WTC11 (cell line): Measurements from ENCODE around the gene SLC6A5. TPM values are rescaled to one million over a fixed set of nuclear protein-coding genes. Genes with fewer than 3 reads are reported as not detected.

Source experiments
- ATAC-seq: fragments of 200-7000 bp; cut with Tn5 transposase; 2 replicates; pipeline ENCODE4 v1.10.0; 2021; ENCODE audit warnings: mild to moderate bottlenecking, moderate library complexity
- CTCF ChIA-PET: fragments of 300-600 bp; sonication (Branson Sonifier 250); formaldehyde crosslinking; loops from one replicate; lab custom pipeline; 2021; ENCODE audit warnings: antibody characterized with exemption; lab: Charles Lee
- POLR2A ChIA-PET: fragments of 350-600 bp; sonication (Branson Sonifier 250); formaldehyde crosslinking; loops from one replicate; lab custom pipeline; 2021; ENCODE audit warnings: antibody characterized with exemption; lab: Charles Lee
- DNase-seq: peaks from one replicate; pipeline ENCODE4 v3.0.0; 2021; ENCODE audit warnings: low spot score
- H3K27ac Mint-ChIP-seq: 2 replicates; pipeline ENCODE4 v1.8.0; 2021; ENCODE audit warnings: mixed read lengths
- H3K27me3 Mint-ChIP-seq: 2 replicates; pipeline ENCODE4 v1.8.0; 2021; ENCODE audit warnings: low read depth, mild to moderate bottlenecking, moderate library complexity, mixed read lengths
- H3K36me3 Mint-ChIP-seq: 2 replicates; pipeline ENCODE4 v1.8.0; 2021; ENCODE audit warnings: mixed read lengths
- H3K4me1 Mint-ChIP-seq: 2 replicates; pipeline ENCODE4 v1.8.0; 2022; ENCODE audit warnings: mixed read lengths
- H3K4me3 Mint-ChIP-seq: 2 replicates; pipeline ENCODE4 v1.8.0; 2021; ENCODE audit warnings: mild to moderate bottlenecking, moderate library complexity, mixed read lengths
- H3K9me3 Mint-ChIP-seq: 2 replicates; pipeline ENCODE4 v1.8.0; 2021; ENCODE audit warnings: mixed read lengths
- CBFB ChIP-seq: sonication (generic); formaldehyde crosslinking; IDR thresholded peaks from 2 replicates; pipeline ENCODE4 v1.8.1; 2022; ENCODE audit warnings: mild to moderate bottlenecking, low read depth, missing genetic modification reagents
- FOXP1 ChIP-seq: sonication (generic); formaldehyde crosslinking; IDR thresholded peaks from 2 replicates; pipeline ENCODE4 v1.8.0; 2022; ENCODE audit warnings: missing genetic modification reagents, mild to moderate bottlenecking, moderate library complexity, borderline replicate concordance
- KAT7 ChIP-seq: sonication (generic); formaldehyde crosslinking; IDR thresholded peaks from 2 replicates; pipeline ENCODE4 v1.8.1; 2023; ENCODE audit warnings: missing genetic modification reagents, mild to moderate bottlenecking, borderline replicate concordance
- MYBL2 ChIP-seq: sonication (generic); formaldehyde crosslinking; IDR thresholded peaks from 2 replicates; pipeline ENCODE4 v1.8.1; 2023; ENCODE audit warnings: mild to moderate bottlenecking, moderate library complexity, missing genetic modification reagents
- NFATC4 ChIP-seq: fragments of 250-450 bp; sonication (Bioruptor Pico); IDR thresholded peaks from 2 replicates; pipeline ENCODE4 v1.9.0; 2021; ENCODE audit warnings: mild to moderate bottlenecking
- RELA ChIP-seq: sonication (generic); formaldehyde crosslinking; IDR thresholded peaks from 2 replicates; pipeline ENCODE4 v1.8.1; 2022; ENCODE audit warnings: missing genetic modification reagents, mild to moderate bottlenecking, borderline replicate concordance
- SMAD3 ChIP-seq: sonication (generic); formaldehyde crosslinking; IDR thresholded peaks from 2 replicates; pipeline ENCODE4 v1.8.0; 2022; ENCODE audit warnings: missing genetic modification reagents, mild to moderate bottlenecking, borderline replicate concordance
- SP1 ChIP-seq: sonication (generic); formaldehyde crosslinking; conservative IDR thresholded peaks from 2 replicates; pipeline ENCODE4 v1.8.1; 2022; ENCODE audit warnings: missing genetic modification reagents
- TEAD4 ChIP-seq: sonication (generic); formaldehyde crosslinking; IDR thresholded peaks from 2 replicates; pipeline ENCODE4 v1.8.0; 2022; ENCODE audit warnings: mild to moderate bottlenecking, missing genetic modification reagents
- ZNF219 ChIP-seq: sonication (generic); formaldehyde crosslinking; IDR thresholded peaks from 2 replicates; pipeline ENCODE4 v1.8.0; 2023; ENCODE audit warnings: missing genetic modification reagents, mild to moderate bottlenecking, borderline replicate concordance
- ZNF423 ChIP-seq: fragments of 250-450 bp; sonication (Bioruptor Pico); IDR thresholded peaks from 2 replicates; pipeline ENCODE4 v2.1.2; 2022; ENCODE audit warnings: mild to moderate bottlenecking, moderate library complexity
- total RNA-seq: library from RNA; stranded (reverse); gene quantifications from 3 replicates; pipeline ENCODE4 v1.2.3, GENCODE V29; 2021
- TF ChIP-seq, protein P1 (sequence below): sonication (generic); formaldehyde crosslinking; IDR thresholded peaks from 2 replicates; pipeline ENCODE4 v1.8.0; 2022; ENCODE audit warnings: mild to moderate bottlenecking, missing genetic modification reagents
- TF ChIP-seq, protein P2 (sequence below): sonication (generic); formaldehyde crosslinking; IDR thresholded peaks from 2 replicates; pipeline ENCODE4 v1.8.1; 2022; ENCODE audit warnings: mild to moderate bottlenecking, missing genetic modification reagents, moderate library complexity, borderline replicate concordance
- TF ChIP-seq, protein P3 (sequence below): sonication (generic); formaldehyde crosslinking; IDR thresholded peaks from 2 replicates; pipeline ENCODE4 v1.8.1; 2023; ENCODE audit warnings: mild to moderate bottlenecking, missing genetic modification reagents, moderate library complexity
- TF ChIP-seq, protein P4 (sequence below): sonication (generic); formaldehyde crosslinking; IDR thresholded peaks from 2 replicates; pipeline ENCODE4 v1.8.1; 2023; ENCODE audit warnings: mild to moderate bottlenecking, missing genetic modification reagents
- TF ChIP-seq, protein P5 (sequence below): fragments of 250-450 bp; sonication (Bioruptor Pico); IDR thresholded peaks from 2 replicates; pipeline ENCODE4 v1.9.0; 2021; ENCODE audit warnings: mild to moderate bottlenecking
- TF ChIP-seq, protein P6 (sequence below): sonication (generic); formaldehyde crosslinking; IDR thresholded peaks from 2 replicates; pipeline ENCODE4 v1.8.0; 2023; ENCODE audit warnings: missing genetic modification reagents

Gene SLC6A5
- total RNA-seq, 1 experiment from 2014 or later, result not detected

DNA sequence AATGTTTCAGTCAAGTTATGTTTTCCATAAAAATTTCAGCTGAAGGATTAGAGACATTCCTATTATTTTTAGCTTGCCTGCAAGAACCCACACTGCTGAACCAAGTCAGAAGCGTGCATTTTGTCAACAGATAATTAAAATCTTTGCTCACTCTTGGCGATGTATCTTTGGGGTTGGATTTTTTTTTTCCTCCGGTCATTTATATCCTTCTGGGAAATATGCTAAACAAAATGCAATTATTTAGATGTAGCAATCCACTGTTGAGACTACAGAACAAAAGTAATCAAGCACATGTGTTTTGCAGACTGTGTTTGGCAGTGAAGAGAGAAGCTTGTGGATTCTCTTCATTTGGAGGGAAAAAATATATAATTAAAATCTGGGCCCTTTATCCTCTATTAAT lies 54.6 kb downstream of the SLC6A5 start (continued):
- TF ChIP-seq RELA (CRISPR knock-in tag) (no peak), SP1 (CRISPR knock-in tag) (no peak)
- TF ChIP-seq, all 79 proteins: peak for 0

DNA sequence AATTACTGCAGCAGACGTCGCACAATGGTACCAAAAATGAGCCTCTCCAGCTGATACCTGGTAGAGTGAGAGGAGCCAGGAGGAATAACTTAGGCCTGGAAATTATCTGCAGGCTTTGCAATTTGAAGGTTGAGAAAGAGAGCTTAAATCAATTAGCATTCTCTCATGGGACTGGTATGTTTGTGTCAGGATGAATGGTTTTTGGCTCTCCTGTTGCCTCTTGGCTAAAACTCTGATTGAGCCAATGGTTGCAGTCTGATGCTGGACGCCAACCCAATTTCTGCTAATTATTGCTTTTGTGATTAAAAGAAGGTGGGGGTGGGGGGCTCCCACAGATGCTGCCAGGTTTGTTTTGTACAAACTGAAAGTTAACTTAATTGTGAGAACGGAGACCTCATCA lies 57.5 kb downstream of the SLC6A5 start:
- CTCF ChIA-PET, result interaction anchor here (0.7 to 4.4 kb wide), 8 partner anchors 8 to 855 kb away, joined by 3 to 33 read pairs (median 4); partner anchors contain the start of gene NELL1
- 0 out of 2 replicates have a peak, but pooled peaks have one; percentile 24 for ATAC-seq
- no peak overlapping the region for H3K27ac Mint-ChIP-seq

DNA sequence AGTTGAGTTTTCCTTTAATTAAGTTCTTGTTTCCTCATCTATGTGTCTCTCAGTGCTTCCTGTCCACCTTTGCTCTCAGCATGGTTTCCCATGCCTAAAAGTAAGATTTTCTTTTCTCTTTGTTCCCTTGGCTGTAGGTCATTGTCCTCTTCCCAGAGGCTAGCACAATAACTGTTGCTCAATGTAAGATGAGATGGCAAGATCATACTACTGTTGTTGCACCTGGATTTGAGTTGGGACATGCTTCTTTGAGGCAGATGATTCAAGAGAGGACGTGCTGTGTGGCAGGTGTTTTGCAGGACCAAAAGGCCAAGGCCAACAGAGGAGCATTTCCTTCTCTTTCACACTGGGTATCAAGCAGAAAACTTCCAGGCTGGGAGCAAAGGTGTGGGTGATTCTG lies 58.7 kb downstream of the SLC6A5 start:
- H3K4me3 Mint-ChIP-seq, result no peak overlapping the region
- CTCF ChIA-PET, result no interaction called here

More for the DNA sequence above, 57.5 kb downstream of the SLC6A5 start:
- Mint-ChIP-seq H3K4me3 (no peak overlapping the region), H3K36me3 (no peaks in the 10 kb centered on the region), H3K4me1 (peaks cover 28% of the 10 kb centered on the region), H3K27me3 (no peaks in the 10 kb centered on the region; the same call in 1 of the 2 replicates), H3K9me3 (peaks cover 3% of the 10 kb centered on the region; the same call in 1 of the 2 replicates)
- TF ChIP-seq SMAD3 (no peak), FOXP1 (no peak), MYBL2 (no peak), TEAD4 (CRISPR knock-in tag) (no peak), CBFB (no peak), KAT7 (CRISPR knock-in tag) (no peak), NFATC4 (CRISPR knock-in tag) (no peak)
- TF ChIP-seq, protein P1, sequence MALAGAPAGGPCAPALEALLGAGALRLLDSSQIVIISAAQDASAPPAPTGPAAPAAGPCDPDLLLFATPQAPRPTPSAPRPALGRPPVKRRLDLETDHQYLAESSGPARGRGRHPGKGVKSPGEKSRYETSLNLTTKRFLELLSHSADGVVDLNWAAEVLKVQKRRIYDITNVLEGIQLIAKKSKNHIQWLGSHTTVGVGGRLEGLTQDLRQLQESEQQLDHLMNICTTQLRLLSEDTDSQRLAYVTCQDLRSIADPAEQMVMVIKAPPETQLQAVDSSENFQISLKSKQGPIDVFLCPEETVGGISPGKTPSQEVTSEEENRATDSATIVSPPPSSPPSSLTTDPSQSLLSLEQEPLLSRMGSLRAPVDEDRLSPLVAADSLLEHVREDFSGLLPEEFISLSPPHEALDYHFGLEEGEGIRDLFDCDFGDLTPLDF, result no peak
- TF ChIP-seq, protein P2, sequence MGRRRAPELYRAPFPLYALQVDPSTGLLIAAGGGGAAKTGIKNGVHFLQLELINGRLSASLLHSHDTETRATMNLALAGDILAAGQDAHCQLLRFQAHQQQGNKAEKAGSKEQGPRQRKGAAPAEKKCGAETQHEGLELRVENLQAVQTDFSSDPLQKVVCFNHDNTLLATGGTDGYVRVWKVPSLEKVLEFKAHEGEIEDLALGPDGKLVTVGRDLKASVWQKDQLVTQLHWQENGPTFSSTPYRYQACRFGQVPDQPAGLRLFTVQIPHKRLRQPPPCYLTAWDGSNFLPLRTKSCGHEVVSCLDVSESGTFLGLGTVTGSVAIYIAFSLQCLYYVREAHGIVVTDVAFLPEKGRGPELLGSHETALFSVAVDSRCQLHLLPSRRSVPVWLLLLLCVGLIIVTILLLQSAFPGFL, result no peak
- TF ChIP-seq, protein P3, sequence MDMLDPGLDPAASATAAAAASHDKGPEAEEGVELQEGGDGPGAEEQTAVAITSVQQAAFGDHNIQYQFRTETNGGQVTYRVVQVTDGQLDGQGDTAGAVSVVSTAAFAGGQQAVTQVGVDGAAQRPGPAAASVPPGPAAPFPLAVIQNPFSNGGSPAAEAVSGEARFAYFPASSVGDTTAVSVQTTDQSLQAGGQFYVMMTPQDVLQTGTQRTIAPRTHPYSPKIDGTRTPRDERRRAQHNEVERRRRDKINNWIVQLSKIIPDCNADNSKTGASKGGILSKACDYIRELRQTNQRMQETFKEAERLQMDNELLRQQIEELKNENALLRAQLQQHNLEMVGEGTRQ (CRISPR knock-in tag), result no peak
- TF ChIP-seq, protein P4, sequence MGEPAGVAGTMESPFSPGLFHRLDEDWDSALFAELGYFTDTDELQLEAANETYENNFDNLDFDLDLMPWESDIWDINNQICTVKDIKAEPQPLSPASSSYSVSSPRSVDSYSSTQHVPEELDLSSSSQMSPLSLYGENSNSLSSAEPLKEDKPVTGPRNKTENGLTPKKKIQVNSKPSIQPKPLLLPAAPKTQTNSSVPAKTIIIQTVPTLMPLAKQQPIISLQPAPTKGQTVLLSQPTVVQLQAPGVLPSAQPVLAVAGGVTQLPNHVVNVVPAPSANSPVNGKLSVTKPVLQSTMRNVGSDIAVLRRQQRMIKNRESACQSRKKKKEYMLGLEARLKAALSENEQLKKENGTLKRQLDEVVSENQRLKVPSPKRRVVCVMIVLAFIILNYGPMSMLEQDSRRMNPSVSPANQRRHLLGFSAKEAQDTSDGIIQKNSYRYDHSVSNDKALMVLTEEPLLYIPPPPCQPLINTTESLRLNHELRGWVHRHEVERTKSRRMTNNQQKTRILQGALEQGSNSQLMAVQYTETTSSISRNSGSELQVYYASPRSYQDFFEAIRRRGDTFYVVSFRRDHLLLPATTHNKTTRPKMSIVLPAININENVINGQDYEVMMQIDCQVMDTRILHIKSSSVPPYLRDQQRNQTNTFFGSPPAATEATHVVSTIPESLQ (CRISPR knock-in tag), result no peak
- TF ChIP-seq, protein P5, sequence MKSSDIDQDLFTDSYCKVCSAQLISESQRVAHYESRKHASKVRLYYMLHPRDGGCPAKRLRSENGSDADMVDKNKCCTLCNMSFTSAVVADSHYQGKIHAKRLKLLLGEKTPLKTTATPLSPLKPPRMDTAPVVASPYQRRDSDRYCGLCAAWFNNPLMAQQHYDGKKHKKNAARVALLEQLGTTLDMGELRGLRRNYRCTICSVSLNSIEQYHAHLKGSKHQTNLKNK (CRISPR knock-in tag), result no peak
- DNase-seq, result no peak
- POLR2A ChIA-PET, result no interaction called here

More for the DNA sequence above, 58.7 kb downstream of the SLC6A5 start:
- peak; percentile 26; the same call in 1 of the 2 replicates for ATAC-seq
- peaks cover 9% of the 10 kb centered on the region for H3K9me3 Mint-ChIP-seq
- peaks cover 4% of the 10 kb centered on the region; the same call in 1 of the 2 replicates for H3K27me3 Mint-ChIP-seq
- H3K36me3 Mint-ChIP-seq, result no peaks in the 10 kb centered on the region
- TF ChIP-seq, protein P6, sequence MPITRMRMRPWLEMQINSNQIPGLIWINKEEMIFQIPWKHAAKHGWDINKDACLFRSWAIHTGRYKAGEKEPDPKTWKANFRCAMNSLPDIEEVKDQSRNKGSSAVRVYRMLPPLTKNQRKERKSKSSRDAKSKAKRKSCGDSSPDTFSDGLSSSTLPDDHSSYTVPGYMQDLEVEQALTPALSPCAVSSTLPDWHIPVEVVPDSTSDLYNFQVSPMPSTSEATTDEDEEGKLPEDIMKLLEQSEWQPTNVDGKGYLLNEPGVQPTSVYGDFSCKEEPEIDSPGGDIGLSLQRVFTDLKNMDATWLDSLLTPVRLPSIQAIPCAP, result no peak
- TF ChIP-seq ZNF423 (CRISPR knock-in tag), result peak; percentile 26; the same call in 1 of the 2 replicates
- no peak for TF ChIP-seq ZNF219 (CRISPR knock-in tag)
- TF ChIP-seq, protein P3 (CRISPR knock-in tag), result no peak
- peak overlapping the region; percentile 66; the same call in 1 of the 2 replicates for H3K27ac Mint-ChIP-seq
- peaks cover 28% of the 10 kb centered on the region for H3K4me1 Mint-ChIP-seq
- no peak for DNase-seq
- POLR2A ChIA-PET, result no interaction called here
